ENCODE results near the gene C2orf42. TPM values are rescaled to one million over a fixed set of nuclear protein-coding genes. Genes with fewer than 3 reads are reported as not detected.
"Not testable (repeated sequence)": the region's sequence is repeated elsewhere in the genome, so short reads cannot be mapped to it uniquely, and the experiment has no call there.

The C2orf42 gene
- 11.9 and 14.6 TPM in 2 replicates for total RNA-seq
- 10.0 and 10.3 TPM in 2 replicates for polyA plus RNA-seq

GRCh38 chr2:70190418-70191243 is at the start of gene C2orf42:
Gene C2orf42 (minus strand): TSS chr2:70191019. CDS start chr2:70181985, 9,034 bp downstream.
- H3K4me3 ChIP-seq: peak within 1 kb of the TSS; percentile 68
- H3K27ac ChIP-seq: peak within 1 kb of the TSS; percentile 82
- H3K36me3 ChIP-seq: no peaks in the 10 kb centered on the region
- TF ChIP-seq CTCF (IDR thresholded peaks at IDR 0.05; ENCODE audit: low read depth, low read length): peak; percentile 19
- H3K4me1 ChIP-seq (ENCODE audit: low read depth): no peaks in the 10 kb centered on the region
- DNase-seq (ENCODE audit: low read depth in 1 of 2, low spot score in 1 of 2): peak; percentile 95 to 99
- no peaks in the 10 kb centered on the region for H3K27me3 ChIP-seq
- H3K9me3 ChIP-seq (ENCODE audit: low read depth): no peaks in the 10 kb centered on the region

DNA sequence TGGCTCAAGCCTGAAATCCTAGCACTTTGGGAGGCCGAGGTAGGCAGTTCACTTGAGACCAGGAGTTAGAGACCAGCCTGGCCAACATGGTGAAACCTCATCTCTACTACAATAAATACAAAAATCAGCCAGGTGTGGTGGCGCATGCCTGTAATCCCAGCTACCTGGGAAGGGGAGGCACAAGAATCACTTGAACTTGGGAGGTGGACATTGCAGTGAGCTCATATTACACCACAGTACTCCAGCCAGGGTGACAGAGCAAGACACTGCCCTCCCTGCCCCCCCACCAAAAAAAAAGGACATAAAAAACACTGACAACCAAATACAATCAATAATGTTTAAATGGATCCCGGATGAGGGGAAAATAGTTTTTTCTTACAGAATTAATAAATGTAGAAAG is 49.8 kb upstream of the C2orf42 start:
- TF ChIP-seq CTCF (IDR thresholded peaks at IDR 0.05; ENCODE audit: low read depth, low read length): no peak
- no peak overlapping the region for H3K4me3 ChIP-seq
- H3K27ac ChIP-seq: no peak overlapping the region
- H3K4me1 ChIP-seq (ENCODE audit: low read depth): peaks cover 9% of the 10 kb centered on the region
- no peaks in the 10 kb centered on the region for H3K27me3 ChIP-seq
- no peak for DNase-seq (ENCODE audit: low read depth in 1 of 2, low spot score in 1 of 2)
- peaks cover 11% of the 10 kb centered on the region for H3K36me3 ChIP-seq
- H3K9me3 ChIP-seq (ENCODE audit: low read depth): no peaks in the 10 kb centered on the region

GRCh38 chr2:70233926-70234325 is 43.1 kb upstream of the C2orf42 start:
- H3K4me1 ChIP-seq (ENCODE audit: low read depth): no peaks in the 10 kb centered on the region
- no peaks in the 10 kb centered on the region for H3K27me3 ChIP-seq
- H3K4me3 ChIP-seq: no peak overlapping the region
- H3K9me3 ChIP-seq (ENCODE audit: low read depth): no peaks in the 10 kb centered on the region
- no peak overlapping the region for H3K27ac ChIP-seq
- H3K36me3 ChIP-seq: peaks cover 64% of the 10 kb centered on the region
- no peak for DNase-seq (ENCODE audit: low read depth in 1 of 2, low spot score in 1 of 2)
- no peak for TF ChIP-seq CTCF (IDR thresholded peaks at IDR 0.05; ENCODE audit: low read depth, low read length)

- Histone ChIP-seq H3K27ac (peak overlapping the region; percentile 4), H3K36me3 (peaks cover 97% of the 10 kb centered on the region)
- no peak for TF ChIP-seq CTCF (IDR thresholded peaks at IDR 0.05; ENCODE audit: low read depth, low read length)
Measured at GRCh38 chr2:70226781-70227180, 36.0 kb upstream of the C2orf42 start.

GRCh38 chr2:70223305-70223704 is 32.5 kb upstream of the C2orf42 start:
- not testable (repeated sequence) for H3K27ac ChIP-seq; H3K9me3 ChIP-seq (ENCODE audit: low read depth); H3K4me1 ChIP-seq (ENCODE audit: low read depth); H3K27me3 ChIP-seq; DNase-seq (ENCODE audit: low read depth in 1 of 2, low spot score in 1 of 2); H3K4me3 ChIP-seq
- peaks cover 92% of the 10 kb centered on the region for H3K36me3 ChIP-seq

More at GRCh38 chr2:70226781-70227180, 36.0 kb upstream of the C2orf42 start:
- DNase-seq (ENCODE audit: low read depth in 1 of 2, low spot score in 1 of 2): no peak
- Histone ChIP-seq H3K4me3 (no peak overlapping the region), H3K27me3 (no peaks in the 10 kb centered on the region), H3K4me1 (ENCODE audit: low read depth) (no peaks in the 10 kb centered on the region), H3K9me3 (ENCODE audit: low read depth) (no peaks in the 10 kb centered on the region)

GRCh38 chr2:70214953-70215549 is 24.2 kb upstream of the C2orf42 start:
- H3K4me3 ChIP-seq: no peak overlapping the region
- TF ChIP-seq CTCF (IDR thresholded peaks at IDR 0.05; ENCODE audit: low read depth, low read length): no peak
- no peaks in the 10 kb centered on the region for H3K4me1 ChIP-seq (ENCODE audit: low read depth)
- H3K27me3 ChIP-seq: no peaks in the 10 kb centered on the region
- no peak overlapping the region for H3K27ac ChIP-seq
- H3K36me3 ChIP-seq: peaks cover 90% of the 10 kb centered on the region
- H3K9me3 ChIP-seq (ENCODE audit: low read depth): no peaks in the 10 kb centered on the region
- no peak for DNase-seq (ENCODE audit: low read depth in 1 of 2, low spot score in 1 of 2)

Measured in cardiac muscle cell (in vitro differentiated cells and primary cell).